Activated T-cell treated with anti-CD3 and anti-CD28 coated beads, Interleukin-2, amount 50 U/mL, for 4 hours (primary cell): ENCODE measurements around the gene RUNX1. TPM values are rescaled to one million over a fixed set of nuclear protein-coding genes. Genes with fewer than 3 reads are reported as not detected.

Experiments used
- ATAC-seq, 2 donors: fragments of 200-7000 bp; cut with Tn5 transposase; one replicate each; pipeline ENCODE4 v1.10.0; 2021
- DNase-seq: peaks from one replicate; pipeline ENCODE4 v3.0.0-alpha.2; 2020
- H3K27me3 Mint-ChIP-seq: one replicate; pipeline ENCODE4 v1.8.0; 2021; ENCODE audit warnings: low read depth, mixed read lengths
- H3K36me3 Mint-ChIP-seq: one replicate; pipeline ENCODE4 v1.8.0; 2022; ENCODE audit warnings: mixed read lengths; ENCODE audit not compliant: insufficient read depth
- H3K4me1 Mint-ChIP-seq: one replicate; pipeline ENCODE4 v1.8.0; 2021; ENCODE audit warnings: low read depth, mixed read lengths
- H3K4me3 Mint-ChIP-seq: one replicate; pipeline ENCODE4 v1.8.0; 2021; ENCODE audit warnings: mild to moderate bottlenecking, moderate library complexity, mixed read lengths
- H3K9me3 Mint-ChIP-seq: one replicate; pipeline ENCODE4 v1.8.0; 2021; ENCODE audit warnings: mixed read lengths
- total RNA-seq, 3 donors: library from RNA; stranded (reverse); gene quantifications; one replicate each; pipeline ENCODE4 v1.2.1, GENCODE V29; 2021

RUNX1 gene
- total RNA-seq, 3 donors from 2014 or later: 91.6 to 116 (median 99.9) TPM

- DNase-seq: no peak
- Mint-ChIP-seq H3K4me1 (no peaks in the 10 kb centered on the region), H3K27me3 (peaks cover 6% of the 10 kb centered on the region), H3K4me3 (no peak overlapping the region), H3K9me3 (no peaks in the 10 kb centered on the region), H3K36me3 (no peaks in the 10 kb centered on the region)
- ATAC-seq: no peak
These were observed 278.5 kb downstream of the RUNX1 start for GRCh38 chr21:34770576-34770975.

- no peak overlapping the region for H3K4me3 Mint-ChIP-seq
- no peaks in the 10 kb centered on the region for H3K27me3 Mint-ChIP-seq
- no peaks in the 10 kb centered on the region for H3K4me1 Mint-ChIP-seq
- ATAC-seq: no peak
- H3K36me3 Mint-ChIP-seq: no peaks in the 10 kb centered on the region
- peaks cover 6% of the 10 kb centered on the region for H3K9me3 Mint-ChIP-seq
- DNase-seq: no peak
These were observed 280.8 kb downstream of the RUNX1 start for GRCh38 chr21:34768326-34768725.

GRCh38 chr21:34766862-34767261, 282.2 kb downstream of the RUNX1 start:
- no peak overlapping the region for H3K4me3 Mint-ChIP-seq
- ATAC-seq (no peak), DNase-seq (no peak)
- H3K27me3 Mint-ChIP-seq: no peaks in the 10 kb centered on the region
- H3K9me3 Mint-ChIP-seq: peaks cover 6% of the 10 kb centered on the region
- H3K36me3 Mint-ChIP-seq: no peaks in the 10 kb centered on the region
- no peaks in the 10 kb centered on the region for H3K4me1 Mint-ChIP-seq

- no peaks in the 10 kb centered on the region for H3K36me3 Mint-ChIP-seq
- ATAC-seq (no peak), DNase-seq (no peak)
- H3K4me1 Mint-ChIP-seq: no peaks in the 10 kb centered on the region
- no peaks in the 10 kb centered on the region for H3K27me3 Mint-ChIP-seq
- no peak overlapping the region for H3K4me3 Mint-ChIP-seq
- peaks cover 6% of the 10 kb centered on the region for H3K9me3 Mint-ChIP-seq
These were observed 283.5 kb downstream of the RUNX1 start for GRCh38 chr21:34765619-34766018.

- DNase-seq (no peak), ATAC-seq (no peak)
- no peak overlapping the region for H3K4me3 Mint-ChIP-seq
- no peaks in the 10 kb centered on the region for H3K36me3 Mint-ChIP-seq
- H3K27me3 Mint-ChIP-seq: no peaks in the 10 kb centered on the region
- peaks cover 6% of the 10 kb centered on the region for H3K9me3 Mint-ChIP-seq
- H3K4me1 Mint-ChIP-seq: no peaks in the 10 kb centered on the region
These were observed 284.3 kb downstream of the RUNX1 start for GRCh38 chr21:34764715-34765284.

GRCh38 chr21:34762786-34763185, 286.3 kb downstream of the RUNX1 start:
- H3K27me3 Mint-ChIP-seq: no peaks in the 10 kb centered on the region
- peaks cover 6% of the 10 kb centered on the region for H3K9me3 Mint-ChIP-seq
- no peaks in the 10 kb centered on the region for H3K36me3 Mint-ChIP-seq
- ATAC-seq (no peak), DNase-seq (no peak)
- H3K4me3 Mint-ChIP-seq: no peak overlapping the region
- H3K4me1 Mint-ChIP-seq: no peaks in the 10 kb centered on the region

GRCh38 chr21:34761758-34762330, 287.3 kb downstream of the RUNX1 start:
- no peaks in the 10 kb centered on the region for H3K27me3 Mint-ChIP-seq
- H3K4me1 Mint-ChIP-seq: no peaks in the 10 kb centered on the region
- no peak for DNase-seq
- no peaks in the 10 kb centered on the region for H3K36me3 Mint-ChIP-seq
- H3K4me3 Mint-ChIP-seq: no peak overlapping the region
- no peak for ATAC-seq
- H3K9me3 Mint-ChIP-seq: peaks cover 6% of the 10 kb centered on the region

- Mint-ChIP-seq H3K9me3 (no peaks in the 10 kb centered on the region), H3K4me1 (no peaks in the 10 kb centered on the region), H3K27me3 (peaks cover 8% of the 10 kb centered on the region), H3K36me3 (no peaks in the 10 kb centered on the region), H3K4me3 (no peak overlapping the region)
- DNase-seq: no peak
- no peak for ATAC-seq
These were observed 294.1 kb downstream of the RUNX1 start for GRCh38 chr21:34754690-34755647.

- no peak overlapping the region for H3K4me3 Mint-ChIP-seq
These were observed 300.2 kb downstream of the RUNX1 start for GRCh38 chr21:34748862-34749261.

GRCh38 chr21:34745557-34746255, 303.4 kb downstream of the RUNX1 start:
- Mint-ChIP-seq H3K9me3 (no peaks in the 10 kb centered on the region), H3K36me3 (no peaks in the 10 kb centered on the region), H3K27me3 (peaks cover 13% of the 10 kb centered on the region), H3K4me3 (peak overlapping the region; percentile 58), H3K4me1 (peaks cover 2% of the 10 kb centered on the region)
- DNase-seq: peak; percentile 43
- ATAC-seq: peak; percentile 83 to 84

More at GRCh38 chr21:34748862-34749261, 300.2 kb downstream of the RUNX1 start:
- Mint-ChIP-seq H3K27me3 (peaks cover 6% of the 10 kb centered on the region), H3K36me3 (no peaks in the 10 kb centered on the region), H3K9me3 (no peaks in the 10 kb centered on the region), H3K4me1 (peaks cover 2% of the 10 kb centered on the region)
- DNase-seq: no peak
- no peak for ATAC-seq

- ATAC-seq (no peak), DNase-seq (no peak)
- Mint-ChIP-seq H3K4me3 (no peak overlapping the region), H3K4me1 (peaks cover 2% of the 10 kb centered on the region), H3K9me3 (no peaks in the 10 kb centered on the region), H3K36me3 (no peaks in the 10 kb centered on the region), H3K27me3 (peaks cover 12% of the 10 kb centered on the region)
These were observed 304.3 kb downstream of the RUNX1 start for GRCh38 chr21:34744801-34745200.

GRCh38 chr21:34743831-34744230, 305.3 kb downstream of the RUNX1 start:
- no peak overlapping the region for H3K4me3 Mint-ChIP-seq
- DNase-seq: no peak
- H3K36me3 Mint-ChIP-seq: no peaks in the 10 kb centered on the region
- H3K9me3 Mint-ChIP-seq: no peaks in the 10 kb centered on the region
- no peak for ATAC-seq
- peaks cover 13% of the 10 kb centered on the region for H3K27me3 Mint-ChIP-seq
- H3K4me1 Mint-ChIP-seq: peaks cover 2% of the 10 kb centered on the region

- Mint-ChIP-seq H3K36me3 (no peaks in the 10 kb centered on the region), H3K27me3 (peaks cover 13% of the 10 kb centered on the region), H3K4me1 (peaks cover 2% of the 10 kb centered on the region), H3K9me3 (no peaks in the 10 kb centered on the region), H3K4me3 (no peak overlapping the region)
- DNase-seq: no peak
- no peak for ATAC-seq
These were observed 305.8 kb downstream of the RUNX1 start for GRCh38 chr21:34743285-34743684.

GRCh38 chr21:34740198-34740597, 308.9 kb downstream of the RUNX1 start:
- H3K4me1 Mint-ChIP-seq: no peaks in the 10 kb centered on the region
- H3K9me3 Mint-ChIP-seq: no peaks in the 10 kb centered on the region
- H3K27me3 Mint-ChIP-seq: peaks cover 16% of the 10 kb centered on the region
- H3K4me3 Mint-ChIP-seq: no peak overlapping the region
- ATAC-seq: no peak
- H3K36me3 Mint-ChIP-seq: no peaks in the 10 kb centered on the region
- DNase-seq: no peak
